GM18907 (cell line): Measurements from ENCODE around the gene PITPNB.

Source experiments
- ATAC-seq: cut with Tn5 transposase; IDR thresholded peaks from one replicate; pipeline ENCODE4 v1.9.1; 2021; ENCODE audit warnings: mild to moderate bottlenecking, moderate library complexity; ENCODE audit not compliant: unreplicated experiment

Gene PITPNB

DNA sequence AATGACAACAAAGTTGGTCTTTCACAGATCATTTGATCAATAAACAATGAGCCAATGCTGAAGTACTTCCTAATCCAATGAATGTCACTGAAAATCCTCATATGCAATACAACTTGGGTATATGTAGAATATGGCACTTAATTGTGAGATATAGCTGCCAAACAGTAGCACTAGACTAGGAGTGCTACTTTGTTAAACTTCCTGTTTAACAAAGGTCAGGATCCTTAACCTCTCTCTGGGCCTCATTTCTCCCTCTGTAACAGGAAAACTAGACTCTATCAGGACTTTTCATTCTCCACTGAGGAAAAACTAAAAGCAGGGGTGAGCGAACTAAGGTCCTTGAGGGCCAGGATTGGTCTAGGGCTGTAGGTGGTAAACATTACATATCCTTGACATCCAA lies 56.1 kb downstream of the PITPNB start:
- ATAC-seq: no peak

DNA sequence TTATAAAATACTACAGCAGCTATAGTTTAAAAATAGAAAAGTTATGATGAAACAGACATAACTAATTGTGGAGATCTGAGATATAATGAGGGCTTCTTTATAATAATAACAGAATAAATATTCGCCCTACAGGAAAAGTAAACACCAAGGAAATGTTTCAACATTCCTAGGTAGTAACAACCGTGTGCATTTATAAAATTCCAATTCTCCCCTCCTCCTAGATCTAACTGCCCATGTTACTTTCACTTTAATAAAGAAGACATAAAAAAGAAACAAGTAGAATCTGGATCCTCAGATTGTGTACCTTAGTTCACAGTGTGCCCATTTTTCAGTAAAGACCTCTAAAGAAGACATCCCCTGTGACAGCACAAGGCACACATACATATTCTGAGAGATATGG lies 59.7 kb downstream of the PITPNB start:
- ATAC-seq: no peak

DNA sequence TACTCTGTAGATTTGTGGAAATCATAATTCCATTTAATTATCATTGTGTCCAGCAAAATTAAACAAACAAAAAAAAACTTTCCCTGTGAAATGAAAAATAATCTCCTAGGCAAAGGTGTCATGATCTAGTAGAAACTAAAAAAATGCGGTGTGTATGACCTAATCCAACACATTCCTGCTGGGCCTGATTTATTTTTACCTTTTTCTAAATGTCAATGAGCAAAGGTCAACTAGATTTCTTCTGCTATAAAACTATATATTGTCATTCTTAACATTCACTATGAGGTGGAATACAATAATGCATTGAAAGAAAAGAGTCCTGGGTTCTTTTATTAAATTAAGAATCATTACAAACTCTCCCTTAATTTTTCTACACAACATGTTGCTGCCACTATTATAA lies 60.4 kb downstream of the PITPNB start:
- no peak for ATAC-seq

DNA sequence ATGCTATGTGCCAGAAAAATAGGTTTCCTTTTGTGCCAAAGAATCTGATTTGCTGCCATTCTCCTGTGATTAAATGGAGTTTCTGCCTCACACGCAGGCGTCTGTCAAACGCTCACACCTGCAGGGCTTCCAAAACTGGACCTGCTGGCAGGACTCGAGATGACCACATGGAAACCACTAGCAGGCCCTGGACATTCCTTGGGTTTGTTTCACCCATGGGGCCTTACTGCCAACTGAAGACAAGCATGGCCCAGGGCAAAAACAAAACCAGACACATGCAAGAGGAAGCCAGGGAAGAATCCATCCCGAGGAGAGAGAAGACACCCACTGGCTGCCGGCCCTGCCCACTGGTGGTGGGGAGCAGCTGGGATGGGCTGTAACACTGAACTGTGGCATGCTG lies 61.6 kb downstream of the PITPNB start:
- ATAC-seq: no peak

DNA sequence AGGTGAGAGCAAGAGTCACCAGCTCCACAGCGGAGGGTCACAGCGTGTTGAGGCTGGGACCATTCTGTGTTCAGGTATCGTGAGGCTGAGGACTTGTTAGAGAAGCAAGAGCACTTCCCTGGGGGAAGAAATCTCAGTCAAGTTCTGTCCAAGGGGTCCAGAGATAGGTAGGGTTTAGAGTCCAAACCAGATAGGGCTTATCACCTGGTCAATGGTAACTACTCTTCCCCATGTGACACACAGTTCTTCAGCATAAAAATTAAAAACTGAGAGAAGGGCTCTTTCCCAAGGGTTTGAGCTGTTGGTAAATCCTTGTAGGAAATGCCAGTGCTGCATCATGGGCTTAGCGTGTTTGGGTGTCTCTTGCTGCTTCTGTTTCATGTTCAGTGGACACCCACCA lies 62.7 kb downstream of the PITPNB start:
- ATAC-seq: no peak

DNA sequence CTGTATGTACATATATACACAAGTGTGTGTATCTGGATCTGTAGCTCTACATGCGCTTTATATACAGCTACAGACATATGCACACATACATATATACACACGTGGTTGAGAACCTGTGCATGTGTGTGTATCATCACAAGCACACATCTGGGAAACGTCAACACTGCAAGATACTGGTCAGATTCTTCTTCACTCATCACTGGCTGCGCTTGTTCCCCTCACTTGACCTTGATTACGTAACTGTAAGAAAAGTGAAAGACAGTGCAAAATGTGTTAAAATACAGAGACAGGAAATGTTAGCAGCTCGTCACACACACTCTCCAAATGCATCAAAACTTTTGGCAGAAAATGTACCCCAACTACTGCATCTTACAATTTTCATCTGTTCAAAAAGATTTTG lies 65.6 kb downstream of the PITPNB start:
- ATAC-seq: no peak

DNA sequence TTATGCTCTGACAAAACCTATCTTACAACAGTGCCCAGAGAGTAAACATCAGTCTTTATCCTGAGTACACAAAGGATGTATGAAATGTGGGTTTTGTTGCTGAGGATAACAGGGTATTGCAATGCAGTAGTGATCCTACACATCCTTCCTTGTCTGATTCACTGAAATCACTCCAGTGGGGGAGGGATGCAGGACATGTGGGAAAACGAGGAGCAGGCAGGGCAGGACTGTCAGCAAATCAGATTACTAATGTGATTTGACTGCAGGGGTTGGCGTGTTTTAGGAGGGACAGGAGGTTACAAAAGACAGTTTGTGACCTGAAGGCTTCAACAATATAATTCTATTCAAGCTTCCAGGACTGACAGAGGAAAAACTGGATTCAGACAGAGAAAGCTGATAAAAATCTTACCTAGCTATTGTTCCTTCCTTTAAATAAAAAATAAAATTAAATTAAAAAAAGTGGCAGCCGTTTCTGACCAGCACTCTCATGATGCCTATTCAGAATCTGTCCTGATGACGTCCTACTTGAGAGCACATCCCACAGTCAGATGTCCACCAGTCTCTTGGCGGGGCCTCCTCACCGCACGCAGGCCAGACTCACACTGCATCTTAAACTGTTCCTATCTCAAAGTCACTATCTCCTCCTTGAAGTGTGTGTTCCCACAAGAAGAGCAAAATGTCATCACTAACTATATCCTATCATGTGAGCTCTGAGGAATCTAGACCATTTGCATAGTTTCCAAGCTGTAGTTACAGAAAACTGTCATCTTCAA lies 66.9 kb downstream of the PITPNB start:
- ATAC-seq: no peak

DNA sequence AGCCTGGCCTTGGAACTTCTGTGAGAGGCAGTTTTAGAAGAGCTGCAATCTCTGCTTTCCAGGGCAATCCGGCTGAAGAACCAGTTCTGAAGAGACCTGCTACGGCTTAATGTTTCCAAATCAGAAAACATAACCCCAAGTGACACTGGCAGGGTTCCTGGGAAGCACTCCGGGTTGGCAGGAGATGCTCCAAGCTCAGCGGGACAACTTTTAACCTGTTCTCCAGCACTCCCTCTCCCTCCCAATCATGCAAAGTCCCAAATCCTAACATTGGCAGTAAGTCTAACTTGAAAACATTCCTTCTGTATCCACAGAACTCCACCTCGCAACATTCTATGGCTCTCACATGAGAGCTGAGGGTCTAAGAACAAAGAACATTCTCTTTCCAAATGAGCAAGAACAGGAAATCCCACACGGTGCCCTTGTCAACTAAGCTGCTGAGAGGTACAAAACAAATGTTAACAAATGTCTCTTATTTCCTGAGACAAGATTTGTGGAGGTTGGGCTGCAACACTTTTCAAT lies 69.0 kb downstream of the PITPNB start:
- ATAC-seq: no peak

DNA sequence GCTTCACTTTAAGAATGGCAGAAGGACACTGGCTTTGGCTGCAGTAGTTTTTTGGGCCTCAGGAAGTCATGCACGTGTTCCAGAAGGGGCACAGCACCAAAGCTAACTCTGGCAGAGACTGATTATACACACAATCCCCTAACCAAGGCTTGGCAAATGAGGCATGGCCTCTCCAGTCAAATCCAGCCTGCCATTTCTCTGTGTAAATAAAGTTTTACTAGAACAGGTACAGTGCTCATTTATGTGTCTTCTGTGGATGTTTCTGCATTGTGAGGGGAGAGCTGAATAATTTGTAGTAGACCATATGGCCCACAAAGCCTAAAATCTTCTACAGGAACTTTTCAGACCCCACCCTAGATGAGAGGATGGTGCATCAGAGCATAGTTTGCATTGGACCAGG lies 71.1 kb downstream of the PITPNB start:
- ATAC-seq: no peak

DNA sequence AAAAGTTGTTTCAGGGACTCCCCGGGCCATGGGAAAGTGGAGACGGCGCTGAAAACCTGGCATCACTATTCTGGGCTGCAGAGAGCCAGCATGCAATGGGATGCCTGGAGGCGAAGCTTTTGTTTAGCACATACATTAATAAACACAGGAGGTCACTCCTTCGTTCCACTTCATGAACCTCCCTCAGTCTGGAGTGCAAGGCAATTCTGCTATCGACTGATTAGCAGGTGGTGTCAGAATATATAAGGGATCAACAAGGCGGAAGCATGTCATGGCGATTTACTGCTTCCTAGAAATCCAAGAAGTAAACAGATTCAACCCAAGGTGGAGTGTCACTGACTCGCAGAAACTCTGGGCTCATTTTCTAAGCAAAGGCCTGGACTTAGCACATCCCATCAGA lies 72.1 kb downstream of the PITPNB start:
- ATAC-seq: no peak

DNA sequence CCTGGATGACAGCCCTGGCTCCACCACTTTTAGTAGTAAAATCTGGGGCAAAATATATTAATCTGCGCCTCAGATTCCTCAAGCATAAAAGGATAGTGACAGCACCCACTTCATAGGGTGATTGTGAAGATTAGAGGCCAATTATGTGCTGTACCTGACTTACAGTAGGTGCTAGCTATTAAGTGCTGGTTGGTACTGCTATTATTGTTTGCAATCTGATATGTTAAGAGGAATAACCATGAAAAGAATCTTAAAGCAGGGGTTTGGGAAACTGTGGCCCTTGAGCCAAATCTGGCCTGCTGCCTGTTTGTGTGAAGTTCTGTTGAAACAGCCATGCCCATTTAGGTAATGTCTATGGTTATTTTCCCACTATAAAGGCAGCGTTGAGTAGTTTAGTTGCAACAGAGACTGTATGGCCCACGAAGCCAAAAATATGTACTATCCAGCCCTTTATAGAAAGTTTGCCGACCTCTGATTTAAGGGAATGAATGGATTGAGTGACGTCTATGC lies 72.8 kb downstream of the PITPNB start:
- no peak for ATAC-seq

DNA sequence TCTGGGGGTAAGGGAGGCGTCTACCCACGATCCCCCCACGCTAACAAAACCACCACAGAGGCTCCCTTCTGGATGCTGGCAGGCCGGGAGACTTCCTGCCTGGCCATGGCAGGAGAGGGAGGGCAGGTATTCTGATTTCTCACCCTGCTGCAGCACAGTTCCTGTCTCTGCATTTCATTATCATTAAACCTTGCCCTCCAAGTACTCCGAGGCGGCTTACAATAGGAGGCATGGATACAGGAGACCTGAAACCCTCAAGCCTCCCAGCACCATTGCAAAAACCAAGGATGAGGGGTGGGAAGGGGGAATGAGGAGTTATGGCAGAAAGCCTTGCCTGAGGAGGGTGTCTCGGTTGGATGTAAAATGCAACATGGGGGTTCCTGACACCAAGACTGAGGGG lies 73.4 kb downstream of the PITPNB start:
- no peak for ATAC-seq

DNA sequence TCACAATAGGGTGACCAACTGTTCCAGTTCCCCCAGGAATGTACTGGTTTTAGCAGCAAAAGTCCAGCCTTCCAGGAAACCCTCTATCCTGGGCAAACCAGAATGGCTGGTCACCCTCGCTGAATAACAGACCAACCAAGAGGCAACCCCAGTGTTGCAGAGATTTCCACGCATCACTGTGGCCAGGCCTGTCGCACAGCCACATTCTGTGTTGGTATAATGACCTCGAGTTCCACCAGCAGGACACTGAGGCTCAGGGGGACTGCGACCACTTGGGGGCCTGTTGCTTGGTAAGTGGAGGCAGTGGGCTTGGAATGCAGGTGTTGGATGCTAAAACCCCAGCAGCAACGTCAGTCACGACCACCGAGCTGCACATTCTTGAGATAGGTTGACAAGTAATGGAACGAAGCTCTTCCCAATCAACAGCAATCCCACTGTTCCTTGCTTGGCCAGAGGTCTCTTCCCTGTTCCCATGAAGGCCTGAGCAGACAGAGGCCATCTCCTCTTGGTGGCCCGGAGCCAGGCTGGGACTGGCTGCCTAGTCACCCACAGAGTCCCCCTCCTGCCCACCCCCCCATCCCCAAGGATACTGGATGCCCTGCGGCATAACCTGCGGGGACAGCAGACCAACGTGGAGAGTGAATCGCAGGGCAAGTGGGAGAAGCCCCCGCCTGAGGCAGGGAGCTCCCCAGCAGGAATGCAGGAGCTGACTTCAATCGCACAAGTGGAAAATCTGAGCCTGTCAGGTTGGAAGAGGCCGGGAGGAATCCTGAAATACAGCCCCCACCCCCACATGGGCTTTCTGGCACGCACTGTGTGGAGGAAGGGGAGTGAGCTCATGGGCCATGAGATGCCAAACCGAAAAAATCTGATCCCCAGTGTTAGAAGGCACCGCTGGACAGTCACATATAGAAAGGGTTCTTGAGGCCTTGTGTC lies 74.1 kb downstream of the PITPNB start:
- ATAC-seq: no peak

DNA sequence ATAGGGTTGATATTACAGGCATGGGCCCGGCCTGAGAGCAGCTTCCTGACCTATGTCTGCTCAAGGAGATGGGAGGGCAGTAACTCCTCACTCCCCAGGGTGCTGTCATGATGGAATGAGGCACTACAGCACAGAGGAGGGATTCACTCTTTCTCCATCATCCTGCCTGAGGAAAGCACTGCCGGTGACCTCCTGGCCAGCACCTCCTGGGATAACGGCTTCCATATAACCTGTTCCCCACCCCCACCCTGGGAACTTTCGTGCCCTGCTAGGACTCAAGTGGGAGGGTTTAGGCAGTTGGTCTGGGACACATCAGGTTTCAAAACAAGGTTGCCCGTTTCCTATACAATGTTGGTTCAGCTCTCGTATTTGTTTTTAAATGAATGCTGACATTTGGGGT lies 74.8 kb downstream of the PITPNB start:
- no peak for ATAC-seq

DNA sequence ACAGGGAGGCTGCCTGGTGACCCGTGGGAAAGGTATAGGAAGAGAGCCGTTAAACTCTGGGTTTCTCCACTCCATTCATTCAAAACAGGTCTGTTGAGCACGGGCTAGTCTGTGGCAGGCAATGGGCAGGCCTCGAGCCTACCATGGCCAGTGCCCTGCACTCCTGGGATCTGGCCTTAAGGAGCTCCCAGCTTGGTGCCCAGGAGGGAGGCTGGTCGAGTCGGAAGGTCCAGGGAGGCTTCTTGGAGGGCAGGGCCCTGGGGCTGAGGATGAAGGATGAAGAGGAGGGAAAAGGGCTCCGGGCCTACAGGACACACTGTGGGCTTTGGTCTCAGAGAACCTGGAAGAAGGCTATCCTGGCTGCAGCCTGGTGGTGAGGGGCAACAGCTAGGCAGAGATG lies 75.6 kb downstream of the PITPNB start:
- ATAC-seq: no peak

DNA sequence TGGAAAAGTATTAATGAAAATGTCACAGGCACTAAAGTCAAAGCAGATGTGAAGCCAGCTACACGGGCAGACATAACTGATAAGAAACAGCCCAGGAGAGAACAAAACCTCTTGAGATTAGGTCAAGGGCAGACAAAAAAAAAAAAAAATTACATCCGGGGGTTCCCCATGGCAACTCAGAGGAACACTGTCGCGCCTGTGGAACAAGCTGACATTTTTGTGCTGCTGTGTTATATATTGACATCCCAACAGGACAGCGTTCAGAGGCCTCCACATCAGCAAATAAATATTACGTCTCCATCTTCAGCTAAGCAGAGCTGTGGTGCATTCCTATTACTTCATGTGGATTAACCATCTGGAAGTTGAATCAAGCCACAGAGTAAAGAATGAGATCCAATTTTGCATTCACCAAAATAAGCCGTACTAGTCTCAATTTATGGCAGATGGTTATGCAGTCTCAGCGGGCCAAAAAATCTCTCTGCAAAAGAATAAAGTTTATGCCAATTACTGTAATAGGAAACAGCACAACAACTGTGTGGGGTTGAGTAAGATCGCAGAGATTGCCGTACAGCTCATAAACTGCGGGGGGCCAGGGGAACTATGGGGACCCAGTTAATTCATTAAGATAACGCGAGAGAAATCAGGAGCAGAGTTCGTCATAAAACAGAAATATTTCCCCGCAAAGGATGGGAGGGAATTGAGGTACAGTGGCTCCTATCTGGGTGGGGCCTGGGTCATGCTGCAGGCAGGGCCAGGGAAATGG lies 76.2 kb downstream of the PITPNB start:
- no peak for ATAC-seq

DNA sequence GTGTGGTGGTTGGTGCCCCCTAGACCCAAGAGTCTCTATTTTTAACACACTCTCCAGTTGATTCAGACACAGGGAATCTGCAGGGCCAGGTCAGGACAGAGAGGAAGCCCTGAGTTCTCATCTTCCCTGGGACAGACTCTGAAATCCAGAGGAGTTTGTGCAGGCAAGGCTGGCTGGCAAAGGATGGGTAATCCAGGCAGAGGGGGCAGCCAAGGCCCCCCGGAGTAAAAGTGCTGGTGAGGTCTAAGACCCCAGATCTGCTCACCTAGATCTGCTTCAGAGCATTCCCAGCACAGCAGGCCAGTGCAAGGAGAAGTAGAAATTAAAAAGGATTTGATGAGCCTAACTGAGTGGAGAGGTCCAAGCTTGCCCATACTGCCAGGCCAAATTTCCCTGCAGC lies 76.9 kb downstream of the PITPNB start:
- ATAC-seq: no peak

DNA sequence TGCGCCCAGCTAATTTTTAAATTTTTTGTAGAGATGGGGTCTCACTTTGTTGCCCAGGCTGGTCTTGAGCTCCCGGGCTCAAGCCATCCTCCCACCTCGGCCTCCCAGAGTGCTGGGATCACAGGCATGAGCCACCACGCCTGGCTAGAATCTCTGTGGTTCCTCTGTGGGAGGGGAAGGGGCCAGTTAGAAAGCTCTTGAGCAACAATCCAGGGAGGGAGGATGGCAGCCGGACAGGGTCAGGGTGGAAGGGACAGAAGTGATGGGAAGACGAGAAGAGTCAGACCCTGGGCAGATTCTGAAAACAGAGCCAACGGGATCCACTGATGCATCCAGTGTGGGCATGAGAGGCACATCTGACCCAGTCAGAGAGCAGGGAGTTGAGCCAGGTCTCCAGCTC lies 78.6 kb downstream of the PITPNB start:
- no peak for ATAC-seq

DNA sequence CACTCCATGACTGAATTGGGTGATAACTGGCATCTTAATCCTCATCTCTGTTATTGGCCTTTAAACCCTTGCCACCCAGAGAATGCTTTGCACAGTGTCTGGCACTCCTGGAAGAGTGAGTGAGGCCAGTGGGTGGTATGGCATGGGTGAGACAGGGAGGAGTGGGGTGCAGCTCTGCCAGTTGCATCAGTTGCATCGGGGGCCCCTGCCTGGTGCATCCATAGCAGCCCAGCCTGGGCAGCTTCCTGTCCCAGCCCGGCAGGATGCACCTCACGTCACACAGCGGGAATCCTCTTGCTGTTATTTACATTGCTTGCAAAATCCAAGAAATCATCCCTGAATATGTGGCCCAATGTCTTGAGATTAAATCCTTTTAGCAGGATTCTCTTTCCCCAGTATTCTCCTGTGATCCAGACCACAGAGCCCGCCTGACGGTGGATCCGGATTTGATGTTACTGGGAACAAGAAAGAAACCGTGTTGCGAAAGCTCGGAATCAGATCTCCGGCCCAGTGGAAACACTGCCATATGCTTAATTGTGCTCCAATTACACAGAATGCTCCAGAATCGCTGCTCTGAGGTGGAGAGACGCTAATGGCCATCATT lies 79.9 kb downstream of the PITPNB start:
- no peak for ATAC-seq

DNA sequence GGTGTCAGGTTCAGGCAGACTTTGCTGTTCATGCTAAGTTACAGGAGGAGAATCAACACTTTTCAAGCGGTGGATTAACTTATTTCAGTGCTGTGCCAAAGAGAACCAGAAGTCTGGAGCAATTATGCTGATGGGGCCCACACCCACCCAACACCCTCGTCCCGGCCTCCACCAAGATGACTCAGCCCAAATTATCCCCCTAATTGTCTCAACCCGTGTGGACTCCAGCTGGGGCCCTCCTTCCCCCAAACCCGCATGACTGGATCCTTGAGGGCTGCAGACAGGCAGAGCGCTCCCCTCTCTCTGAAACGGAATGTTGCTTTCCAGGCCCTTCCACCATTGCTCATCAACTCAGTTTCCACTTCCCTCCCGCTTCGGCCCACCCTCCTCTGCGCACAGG lies 82.9 kb downstream of the PITPNB start:
- no peak for ATAC-seq

DNA sequence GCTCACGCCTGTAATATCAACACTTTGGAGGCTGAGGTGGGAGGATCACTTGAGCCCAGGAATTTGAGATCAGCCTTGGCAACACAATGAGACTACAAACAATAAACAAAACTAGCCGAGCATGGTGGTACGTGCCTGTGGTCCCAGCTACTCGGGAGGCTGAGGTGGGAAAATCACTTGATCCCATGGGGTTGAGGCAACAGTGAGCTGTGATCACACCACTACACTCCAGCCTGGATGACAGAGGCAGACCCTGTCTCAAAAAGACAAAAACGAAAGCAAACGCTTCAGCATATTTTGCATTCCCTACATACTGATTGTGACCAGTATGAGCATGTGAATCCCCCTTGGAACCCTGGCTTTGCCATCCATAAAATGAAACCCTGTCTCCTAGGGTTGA lies 83.6 kb downstream of the PITPNB start:
- no peak for ATAC-seq
